NCI-H187 treated with DMSO at 0.1 percent for 48 hours (cell line): ENCODE measurements around the gene WFDC5.
"Not testable (repeated sequence)": the region's sequence is repeated elsewhere in the genome, so short reads cannot be mapped to it uniquely, and the experiment has no call there.

ENCODE experiments used
- DNase-seq: peaks from one replicate; lab custom pipeline; 2025; lab: John Stamatoyannopoulos, UW

Gene WFDC5

DNA sequence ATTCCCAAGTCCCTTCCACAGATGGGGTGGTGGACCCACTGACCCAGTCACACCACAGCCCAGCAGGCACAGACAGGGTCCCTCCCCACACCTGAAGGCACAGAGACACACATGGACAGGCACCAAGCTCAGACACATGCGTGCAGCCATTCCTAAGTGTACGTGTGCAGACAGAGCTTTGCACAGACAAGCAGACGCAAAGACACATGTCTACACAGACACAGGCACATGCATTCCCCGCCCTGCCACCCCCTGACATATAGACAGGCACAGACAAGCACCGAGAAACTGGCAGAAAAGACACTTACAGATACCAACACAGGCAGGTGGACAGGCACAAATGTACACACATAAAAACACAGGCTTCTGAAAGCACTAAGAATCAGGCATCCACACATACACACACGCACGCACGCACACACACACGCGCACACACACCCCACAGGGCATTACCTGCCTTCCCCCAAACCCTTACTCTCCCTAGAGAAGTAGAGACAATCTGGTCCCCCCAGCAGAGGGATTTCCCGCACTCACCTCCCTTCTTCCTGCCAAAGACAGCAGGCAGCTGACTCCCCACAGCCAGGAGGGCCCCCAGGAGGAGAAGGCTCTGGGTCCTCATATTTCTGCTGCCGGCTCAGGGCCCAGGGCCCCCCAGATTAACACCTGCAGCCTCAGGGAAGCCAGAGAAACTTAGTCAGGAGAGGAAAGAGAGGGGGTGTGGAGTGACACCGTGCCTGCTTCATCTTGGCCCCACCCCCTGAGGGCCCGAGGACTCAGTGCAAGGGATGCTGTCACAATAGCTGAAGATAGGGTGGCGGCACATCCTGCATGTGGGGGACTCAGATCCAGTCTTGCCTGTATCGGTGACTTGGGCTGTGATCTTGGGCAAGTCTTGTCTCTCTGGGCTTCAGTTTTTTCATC, at the start of gene WFDC5:
Gene WFDC5 (minus strand): TSS at position 710 of the 921 bp plus-strand sequence. CDS start 91 bp downstream, at position 619.
- no peak for DNase-seq

GRCh38 chr20:45163083-45163803, 48.3 kb upstream of the WFDC5 start:
- DNase-seq: no peak

GRCh38 chr20:45157962-45158361, 43.0 kb upstream of the WFDC5 start:
- DNase-seq: no peak

DNA sequence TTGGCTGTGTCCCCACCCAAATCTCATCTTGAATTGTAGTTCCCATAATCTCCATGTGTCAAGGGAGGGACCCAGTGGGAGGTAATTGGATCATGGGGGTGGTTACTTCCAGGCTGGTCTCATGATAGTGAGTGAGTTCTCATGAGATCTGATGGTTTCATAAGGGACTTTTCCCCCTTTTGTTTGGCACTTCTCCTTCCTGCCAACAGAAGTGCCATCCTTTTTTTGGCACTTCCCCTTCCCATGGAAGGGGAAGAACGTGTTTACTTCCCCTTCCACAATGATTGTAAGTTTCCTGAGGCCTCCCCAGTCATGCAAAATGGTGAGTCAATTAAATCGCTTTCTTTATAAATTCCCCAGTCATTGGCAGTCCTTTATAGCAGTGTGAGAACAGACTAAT, 41.7 kb upstream of the WFDC5 start:
- DNase-seq: no peak

DNA sequence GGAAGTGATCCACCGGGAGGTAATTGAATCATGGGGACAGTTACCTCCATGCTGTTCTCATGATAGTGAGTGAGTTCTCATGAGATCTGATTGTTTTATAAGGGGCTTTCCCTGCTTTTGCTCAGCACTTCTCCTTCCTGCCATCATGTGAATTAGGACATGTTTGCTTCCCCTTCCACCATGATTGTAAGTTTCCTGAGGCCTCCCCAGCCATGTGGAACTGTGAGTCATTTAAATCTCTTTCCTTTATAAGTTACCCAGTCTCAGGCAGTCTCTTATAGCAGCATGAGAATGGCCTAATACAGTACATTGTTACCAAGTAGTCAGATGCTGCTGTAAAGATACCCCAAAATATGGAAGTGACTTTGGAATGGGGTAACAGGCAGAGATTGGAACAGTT, 39.8 kb upstream of the WFDC5 start:
- DNase-seq: not testable (repeated sequence)

DNA sequence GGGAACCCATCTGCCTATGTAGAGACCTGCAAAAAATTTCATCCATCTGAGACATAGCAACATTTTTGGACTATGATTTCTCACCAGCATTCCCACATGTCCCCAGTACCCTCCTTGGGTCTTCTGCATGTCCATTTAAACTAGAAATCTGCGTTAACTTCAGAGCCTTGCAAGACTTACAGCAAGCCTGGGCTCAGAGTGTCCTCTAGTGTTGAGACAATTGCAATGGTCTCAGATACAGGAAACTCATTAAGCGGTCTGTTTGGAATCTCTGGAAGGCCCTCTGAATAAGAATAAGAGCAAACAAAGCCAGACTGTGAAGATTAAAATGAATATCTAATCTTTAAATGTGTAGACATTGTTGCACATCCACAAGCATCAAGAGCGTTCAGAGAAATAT, 39.2 kb upstream of the WFDC5 start:
- no peak for DNase-seq

GRCh38 chr20:45153752-45154151, 38.8 kb upstream of the WFDC5 start:
- no peak for DNase-seq

DNA sequence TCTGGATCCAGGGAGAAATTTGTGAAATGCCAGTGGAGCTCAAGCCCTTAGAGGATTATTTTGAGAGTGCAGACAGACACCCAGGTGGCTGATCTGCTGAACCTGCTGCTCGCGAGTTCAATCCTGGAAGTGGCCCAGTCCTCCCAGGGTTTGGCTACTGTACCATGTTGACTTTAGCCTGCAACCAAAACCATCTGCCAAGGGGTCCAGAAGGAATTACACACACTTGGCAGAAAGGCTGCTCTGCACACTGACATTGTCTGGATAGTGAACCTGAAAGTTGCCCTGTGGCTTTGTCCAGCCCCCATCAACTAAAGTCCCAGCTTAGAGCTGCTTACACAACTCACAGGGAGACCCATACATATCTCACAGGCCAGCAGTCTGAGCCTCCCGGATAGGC, 38.2 kb upstream of the WFDC5 start:
- no peak for DNase-seq

DNA sequence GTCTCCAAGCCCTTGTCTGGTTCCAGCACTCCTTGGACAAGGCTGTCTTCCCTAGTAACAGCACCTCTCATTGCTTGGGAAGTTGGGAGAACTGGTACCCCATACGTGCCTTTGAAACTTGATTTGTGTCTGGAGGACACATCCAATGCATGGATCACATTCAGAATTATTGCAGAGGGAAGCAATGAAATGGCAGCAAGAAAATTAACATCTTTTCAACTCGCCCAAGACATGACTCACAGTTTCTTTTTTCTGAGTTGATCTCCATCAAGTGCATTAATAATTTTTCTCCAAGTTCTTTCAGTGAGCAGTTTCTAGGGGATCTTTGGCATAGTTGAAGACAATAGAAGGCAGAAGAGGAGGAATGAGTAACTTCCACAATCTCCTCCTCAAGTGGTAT, 37.4 kb upstream of the WFDC5 start:
- DNase-seq: no peak

GRCh38 chr20:45149062-45149461, 34.1 kb upstream of the WFDC5 start:
- DNase-seq: no peak

GRCh38 chr20:45140836-45141235, 25.9 kb upstream of the WFDC5 start:
- no peak for DNase-seq

GRCh38 chr20:45139733-45140375, 24.9 kb upstream of the WFDC5 start:
- DNase-seq: not testable (repeated sequence)

- no peak for DNase-seq
Observed at GRCh38 chr20:45138561-45139300, 23.8 kb upstream of the WFDC5 start.

GRCh38 chr20:45136911-45137310, 21.9 kb upstream of the WFDC5 start:
- DNase-seq: no peak

GRCh38 chr20:45128099-45128498, 13.1 kb upstream of the WFDC5 start:
- no peak for DNase-seq

- DNase-seq: no peak
Observed at GRCh38 chr20:45124365-45124764, 9.4 kb upstream of the WFDC5 start, which contains the start of gene WFDC12. WFDC12 (minus strand) TSS chr20:45124465; CDS start chr20:45124447, 18 bp downstream.

DNA sequence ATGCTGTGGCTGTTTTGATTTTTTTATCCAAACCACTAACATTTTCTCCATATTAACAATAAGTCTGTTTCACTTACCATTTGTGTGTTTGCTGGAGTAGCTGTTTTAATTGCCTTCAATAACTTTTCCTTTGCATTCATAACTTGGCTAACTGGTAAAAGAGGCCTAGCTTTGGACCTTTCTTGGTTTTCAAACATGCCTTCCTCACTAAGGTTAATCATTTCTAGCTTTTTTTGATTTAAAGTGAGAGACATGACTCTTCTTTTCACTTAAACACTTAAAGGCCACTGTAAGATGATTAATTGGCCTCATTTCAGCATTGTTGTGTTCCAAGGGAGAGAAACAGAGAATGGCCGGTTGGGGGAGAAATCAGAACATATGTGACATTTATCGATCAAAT, 6.4 kb upstream of the WFDC5 start:
- DNase-seq: no peak

GRCh38 chr20:45119556-45120266, 4.7 kb upstream of the WFDC5 start:
- no peak for DNase-seq

- no peak for DNase-seq
Observed at GRCh38 chr20:45118028-45118427, 3.1 kb upstream of the WFDC5 start.

GRCh38 chr20:45117581-45117980, 2.6 kb upstream of the WFDC5 start:
- no peak for DNase-seq

DNA sequence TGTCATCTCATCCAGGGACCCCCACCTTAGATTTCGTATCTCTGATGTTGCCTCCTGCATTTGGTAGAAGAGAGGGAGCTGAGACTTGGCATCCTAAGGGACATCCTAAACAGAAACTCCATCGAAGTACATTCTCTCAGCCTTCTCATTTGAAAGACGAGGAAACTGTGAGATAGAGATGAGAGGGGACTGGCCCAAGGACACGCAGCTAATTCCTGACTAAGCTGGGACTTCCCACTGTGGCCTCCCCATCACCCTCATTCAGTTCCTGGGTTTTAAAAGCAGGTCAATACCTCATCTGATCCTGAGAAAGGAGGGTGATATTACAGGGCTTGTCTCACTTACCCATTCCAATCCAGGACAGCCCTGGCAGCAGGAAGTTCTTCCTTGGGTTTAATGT, 855 bp upstream of the WFDC5 start:
- DNase-seq: no peak
